Mammary epithelial cell (primary cell): ENCODE results near the gene GPC5.

Experiments used
- EZH2 ChIP-seq: IDR thresholded peaks from 2 replicates; pipeline ENCODE4 v1.6.1; 2012; ENCODE audit warnings: low read length, inconsistent platforms, borderline replicate concordance
- TF ChIP-seq, protein P1 (sequence below), 2 donors: IDR thresholded peaks in 1 of 2; conservative IDR thresholded peaks in 1 of 2; 2 replicates each; pipeline ENCODE4 v1.5.1; 2011 to 2012; ENCODE audit warnings: inconsistent platforms in 2 of 2, low read length in 2 of 2, mild to moderate bottlenecking in 2 of 2, control low read depth in 1 of 2, low read depth in 1 of 2; ENCODE audit not compliant: insufficient read depth in 1 of 2; ENCODE audit errors: extremely low read depth in 1 of 2

DNA sequence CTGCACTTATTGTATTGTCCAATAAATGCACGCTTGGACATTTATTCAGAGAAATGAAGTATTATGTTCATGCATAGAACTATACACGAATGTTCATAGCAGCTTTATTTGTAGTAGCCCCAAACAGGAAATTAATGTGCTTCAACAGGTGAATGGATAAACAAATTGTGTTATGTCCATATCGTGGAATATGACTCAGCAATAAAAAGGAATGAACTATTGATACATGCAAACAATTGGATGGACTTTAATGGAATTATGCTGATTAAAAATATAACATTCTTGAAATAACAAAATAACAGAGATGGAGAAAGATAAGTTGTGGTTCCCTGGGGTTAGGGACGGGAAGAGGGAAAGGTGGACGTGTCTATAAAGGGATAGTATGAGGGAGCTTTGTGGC is 65.9 kb downstream of the GPC5 start:
- TF ChIP-seq, protein P1, sequence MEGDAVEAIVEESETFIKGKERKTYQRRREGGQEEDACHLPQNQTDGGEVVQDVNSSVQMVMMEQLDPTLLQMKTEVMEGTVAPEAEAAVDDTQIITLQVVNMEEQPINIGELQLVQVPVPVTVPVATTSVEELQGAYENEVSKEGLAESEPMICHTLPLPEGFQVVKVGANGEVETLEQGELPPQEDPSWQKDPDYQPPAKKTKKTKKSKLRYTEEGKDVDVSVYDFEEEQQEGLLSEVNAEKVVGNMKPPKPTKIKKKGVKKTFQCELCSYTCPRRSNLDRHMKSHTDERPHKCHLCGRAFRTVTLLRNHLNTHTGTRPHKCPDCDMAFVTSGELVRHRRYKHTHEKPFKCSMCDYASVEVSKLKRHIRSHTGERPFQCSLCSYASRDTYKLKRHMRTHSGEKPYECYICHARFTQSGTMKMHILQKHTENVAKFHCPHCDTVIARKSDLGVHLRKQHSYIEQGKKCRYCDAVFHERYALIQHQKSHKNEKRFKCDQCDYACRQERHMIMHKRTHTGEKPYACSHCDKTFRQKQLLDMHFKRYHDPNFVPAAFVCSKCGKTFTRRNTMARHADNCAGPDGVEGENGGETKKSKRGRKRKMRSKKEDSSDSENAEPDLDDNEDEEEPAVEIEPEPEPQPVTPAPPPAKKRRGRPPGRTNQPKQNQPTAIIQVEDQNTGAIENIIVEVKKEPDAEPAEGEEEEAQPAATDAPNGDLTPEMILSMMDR (conservative IDR thresholded peaks at IDR 0.05 in 1 of 2, IDR thresholded peaks at IDR 0.05 in 1 of 2; ENCODE audit: extremely low read depth in 1 of 2, insufficient read depth in 1 of 2, low read depth in 1 of 2, low read length in 2 of 2), result no peak
- TF ChIP-seq EZH2, result no peak
